GM19035 (cell line): ENCODE measurements around the gene GPBP1L1.
"Not testable (repeated sequence)": the region's sequence is repeated elsewhere in the genome, so short reads cannot be mapped to it uniquely, and the experiment has no call there.

Experiments used
- ATAC-seq: cut with Tn5 transposase; IDR thresholded peaks from one replicate; pipeline ENCODE4 v1.9.1; 2021; ENCODE audit not compliant: unreplicated experiment

The GPBP1L1 gene

DNA sequence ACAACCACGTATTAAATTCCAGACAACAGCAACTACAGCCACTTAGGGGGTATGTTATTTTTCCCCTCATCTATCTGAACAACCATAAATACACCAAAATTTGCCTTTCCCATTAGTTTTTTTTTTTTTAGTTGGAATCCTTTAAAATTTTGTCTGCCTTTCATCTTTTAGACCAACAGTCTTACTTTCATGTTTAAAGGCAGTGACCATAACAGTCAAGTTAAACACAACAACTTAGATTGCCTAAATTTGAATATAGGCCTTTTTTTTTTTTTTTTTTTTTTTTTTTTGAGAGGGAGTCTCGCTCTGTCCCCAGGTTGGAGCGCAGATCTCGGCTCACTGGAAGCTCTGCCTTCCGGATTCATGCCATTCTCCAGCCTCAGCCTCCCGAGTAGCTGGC lies 3.4 kb downstream of the GPBP1L1 start:
- no peak for ATAC-seq

- ATAC-seq = no peak
These were observed 7.2 kb downstream of the GPBP1L1 start for GRCh38 chr1:45679123-45679522.

GRCh38 chr1:45678489-45678888 lies 7.8 kb downstream of the GPBP1L1 start:
- no peak for ATAC-seq

DNA sequence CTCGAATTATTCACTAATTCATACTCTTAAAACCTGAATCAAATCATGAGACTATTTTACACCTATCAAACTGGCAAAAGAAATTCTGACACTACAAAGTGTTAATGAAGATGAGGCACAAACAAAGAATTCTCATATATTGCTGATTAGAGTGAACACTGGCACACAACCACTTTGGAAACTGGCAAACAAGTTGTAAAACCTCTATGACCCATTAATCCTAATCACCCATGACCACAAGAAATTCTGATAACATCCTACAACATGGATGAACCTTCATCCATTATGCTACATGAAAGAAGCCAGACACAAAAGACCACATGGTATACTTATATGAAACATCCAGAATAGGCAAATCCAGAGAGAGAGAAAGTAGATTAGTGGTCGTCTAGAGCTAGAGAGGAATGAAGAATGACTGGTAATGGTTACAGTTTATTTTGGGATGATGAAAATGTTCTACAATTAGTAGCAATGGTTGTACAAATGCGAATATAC lies 8.5 kb downstream of the GPBP1L1 start:
- ATAC-seq = no peak

GRCh38 chr1:45676553-45676952 lies 9.8 kb downstream of the GPBP1L1 start:
- ATAC-seq = not testable (repeated sequence)

- ATAC-seq = no peak
These were observed 11.9 kb downstream of the GPBP1L1 start for GRCh38 chr1:45674478-45674877.

DNA sequence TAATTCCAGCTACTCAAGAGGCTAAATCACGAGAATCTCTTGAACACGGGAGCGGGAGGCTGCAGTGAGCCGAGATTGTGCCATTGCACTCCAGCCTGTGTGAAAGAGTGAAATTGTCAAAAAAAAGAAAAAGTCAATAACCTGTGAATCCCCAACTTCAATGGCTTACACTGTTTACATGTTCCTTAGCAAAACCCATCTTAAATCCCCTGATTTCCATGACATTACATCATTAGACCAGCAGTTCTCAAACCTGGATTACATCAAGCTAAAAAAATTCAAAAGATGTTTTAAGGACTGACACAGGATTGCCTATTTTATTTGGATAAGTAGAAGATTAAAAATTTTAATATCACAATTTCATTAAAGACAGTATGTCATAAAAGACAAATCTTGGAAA lies 12.4 kb downstream of the GPBP1L1 start:
- no peak for ATAC-seq

GRCh38 chr1:45669859-45670655 lies 16.3 kb downstream of the GPBP1L1 start:
- ATAC-seq = no peak

- ATAC-seq = no peak
These were observed 17.0 kb downstream of the GPBP1L1 start for GRCh38 chr1:45669379-45669778.

- no peak for ATAC-seq
These were observed 17.8 kb downstream of the GPBP1L1 start for GRCh38 chr1:45668526-45668925.

DNA sequence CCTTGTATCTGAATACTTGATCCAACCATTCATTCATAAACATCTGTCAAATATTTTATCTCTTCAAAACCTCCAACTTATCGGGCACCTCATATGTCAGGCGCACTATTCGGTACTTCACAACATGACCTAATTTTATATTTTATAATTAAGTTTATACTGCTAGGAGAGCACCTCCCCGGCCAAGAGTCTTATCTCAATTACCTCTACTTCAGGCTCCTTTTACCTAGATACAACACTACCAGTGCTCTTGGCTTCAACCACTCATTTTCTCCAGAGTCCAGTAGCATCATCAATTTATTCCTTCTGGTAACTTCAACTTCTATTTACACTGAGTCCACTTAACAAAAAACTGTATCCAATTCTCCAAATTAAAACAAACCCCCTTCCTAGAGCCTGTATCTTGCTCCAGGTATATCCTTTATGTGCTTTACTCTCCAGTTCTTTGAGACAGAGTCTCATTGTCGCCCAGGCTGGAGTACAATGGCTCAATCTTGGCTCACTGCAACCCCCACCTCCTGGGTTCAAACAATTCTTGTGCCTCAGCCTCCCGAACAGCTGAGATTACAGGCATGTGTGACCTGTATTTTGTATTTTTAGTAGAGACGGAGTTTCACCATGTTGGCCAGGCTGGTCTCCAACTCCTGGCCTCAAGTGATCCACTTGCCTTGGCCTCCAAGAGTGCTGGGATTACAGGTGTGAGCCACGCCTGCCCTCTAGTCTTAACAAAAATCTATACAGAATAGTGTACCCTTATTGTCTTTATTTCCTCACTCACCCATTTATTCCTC lies 18.8 kb downstream of the GPBP1L1 start:
- ATAC-seq = no peak

DNA sequence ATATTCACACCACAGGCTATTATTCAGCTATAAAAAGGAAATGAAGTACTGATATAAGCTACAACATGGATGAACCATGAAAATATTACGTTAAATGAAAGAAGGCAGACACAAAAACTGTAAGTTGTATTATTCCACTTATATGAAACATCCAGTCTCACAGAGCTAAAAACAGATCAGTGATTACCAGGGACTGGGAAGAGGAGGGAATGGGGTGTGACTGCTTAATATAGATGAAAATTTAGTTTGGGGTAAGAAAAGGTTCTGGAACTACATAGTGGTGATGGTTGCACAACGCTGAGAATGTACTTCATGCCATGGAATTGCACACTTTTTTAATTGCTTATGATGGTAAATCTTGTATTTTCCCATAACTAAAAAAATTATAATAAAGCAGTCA lies 19.5 kb downstream of the GPBP1L1 start:
- no peak for ATAC-seq

DNA sequence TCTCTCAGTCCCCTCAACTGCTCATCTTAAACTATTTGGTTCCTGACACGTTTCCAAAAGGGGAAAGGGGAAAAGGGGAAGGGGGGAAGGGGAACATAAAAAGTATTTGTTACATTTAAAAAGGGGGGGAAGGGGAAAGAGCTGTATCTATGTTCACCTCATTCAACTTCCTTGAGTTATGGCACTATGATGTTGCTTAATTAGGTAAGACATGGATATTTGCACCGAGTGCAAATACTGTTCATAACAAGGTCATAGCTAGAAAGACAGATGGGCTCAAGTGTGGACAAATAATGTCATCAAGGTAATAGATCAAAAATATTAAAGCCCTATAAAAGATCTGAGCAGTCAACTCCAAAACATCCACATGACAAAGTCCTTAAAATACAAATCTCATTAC lies 26.0 kb downstream of the GPBP1L1 start:
- ATAC-seq = no peak

GRCh38 chr1:45659222-45659621 lies 27.1 kb downstream of the GPBP1L1 start:
- ATAC-seq = no peak

DNA sequence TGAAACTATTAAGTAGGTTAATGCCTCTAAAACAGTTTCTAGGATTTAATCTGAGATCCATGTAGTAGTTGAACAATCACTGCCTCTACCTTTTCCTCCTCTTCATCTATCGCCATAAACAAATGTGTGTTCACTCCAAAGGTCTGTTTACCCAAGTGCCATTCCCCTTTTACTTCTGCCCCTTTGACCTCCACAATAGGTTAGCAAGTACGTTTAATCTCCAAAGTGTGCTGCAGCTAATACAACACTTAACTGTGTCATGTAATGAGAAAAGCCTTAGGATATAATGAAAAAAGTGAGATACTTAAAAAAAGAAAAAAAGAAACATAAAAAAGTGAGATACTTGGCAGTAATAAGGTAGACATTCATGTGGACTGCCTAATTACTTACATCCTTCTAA lies 28.2 kb downstream of the GPBP1L1 start:
- ATAC-seq = no peak

- ATAC-seq = no peak
These were observed 29.6 kb downstream of the GPBP1L1 start for GRCh38 chr1:45656573-45657226.

- no peak for ATAC-seq
These were observed 31.6 kb downstream of the GPBP1L1 start for GRCh38 chr1:45654540-45655280.

- ATAC-seq = no peak
These were observed 38.9 kb downstream of the GPBP1L1 start for GRCh38 chr1:45647248-45648021.

- ATAC-seq = no peak
These were observed 41.7 kb downstream of the GPBP1L1 start for GRCh38 chr1:45644661-45645060.

GRCh38 chr1:45643978-45644377 lies 42.4 kb downstream of the GPBP1L1 start:
- no peak for ATAC-seq
